ENCODE data around the gene LGR6.

The LGR6 gene

GRCh38 chr1:202146279-202146678 lies 47.3 kb upstream of the LGR6 start:
- Histone ChIP-seq H3K27ac (ENCODE audit: low read depth, low read length) (no peak overlapping the region), H3K14ac (ENCODE audit: low read length) (no peak overlapping the region), H3K27me3 (ENCODE audit: insufficient read depth, low read length) (no peaks in the 10 kb centered on the region), H4K91ac (ENCODE audit: low read depth, low read length) (no peak overlapping the region), H2BK120ac (ENCODE audit: insufficient read depth, low read length, poor library complexity) (no peak overlapping the region), H3K36me3 (ENCODE audit: control insufficient read depth in 1 of 2, insufficient read depth in 2 of 2, low read length in 2 of 2) (no peaks in the 10 kb centered on the region), H3K4me3 (ENCODE audit: low read depth, low read length) (no peak overlapping the region), H4K12ac (ENCODE audit: low read depth, low read length) (no peak overlapping the region), H3K18ac (ENCODE audit: low read length) (no peak overlapping the region), H2BK5ac (ENCODE audit: low read depth, low read length, poor library complexity) (no peak overlapping the region), H3K9me3 (ENCODE audit: insufficient read depth, low read depth, low read length) (no peaks in the 10 kb centered on the region), H2BK12ac (ENCODE audit: low read length) (no peak overlapping the region), H2AFZ (ENCODE audit: insufficient read depth, low read length, poor library complexity) (no peak overlapping the region), H2AK5ac (ENCODE audit: low read length) (no peak overlapping the region), H3K4me2 (ENCODE audit: low read length) (no peak overlapping the region), H3K79me1 (ENCODE audit: low read length) (peaks cover 16% of the 10 kb centered on the region), H3K79me2 (ENCODE audit: control insufficient read depth, insufficient read depth, low read length, poor library complexity) (peaks cover 13% of the 10 kb centered on the region), H3K23ac (ENCODE audit: low read length) (no peak overlapping the region), H3K9ac (ENCODE audit: low read length) (no peak overlapping the region), H3K4ac (ENCODE audit: low read depth, low read length) (no peak overlapping the region), H4K8ac (ENCODE audit: low read depth, low read length) (no peak overlapping the region), H3K4me1 (ENCODE audit: control insufficient read depth in 1 of 2, insufficient read depth in 2 of 2, low read length in 2 of 2) (peaks cover 8 to 17% of the 10 kb centered on the region in 2 experiments)
- no CpG with 5 or more reads among the region's 5 CpGs for WGBS (ENCODE audit: extremely low coverage, insufficient coverage, insufficient read length)
- DNase-seq: no peak

- H3K27me3 ChIP-seq (ENCODE audit: insufficient read depth, low read length): no peaks in the 10 kb centered on the region
- H3K4me2 ChIP-seq (ENCODE audit: low read length): no peak overlapping the region
- H3K4ac ChIP-seq (ENCODE audit: low read depth, low read length): no peak overlapping the region
- no peak overlapping the region for H2AFZ ChIP-seq (ENCODE audit: insufficient read depth, low read length, poor library complexity)
- H2BK12ac ChIP-seq (ENCODE audit: low read length): no peak overlapping the region
- H2BK5ac ChIP-seq (ENCODE audit: low read depth, low read length, poor library complexity): no peak overlapping the region
- DNase-seq: no peak
- peaks cover 8 to 17% of the 10 kb centered on the region in 2 experiments for H3K4me1 ChIP-seq (ENCODE audit: control insufficient read depth in 1 of 2, insufficient read depth in 2 of 2, low read length in 2 of 2)
- H3K9me3 ChIP-seq (ENCODE audit: insufficient read depth, low read depth, low read length): no peaks in the 10 kb centered on the region
- no peak overlapping the region for H3K4me3 ChIP-seq (ENCODE audit: low read depth, low read length)
- H3K23ac ChIP-seq (ENCODE audit: low read length): no peak overlapping the region
- H4K8ac ChIP-seq (ENCODE audit: low read depth, low read length): no peak overlapping the region
- no peak overlapping the region for H3K9ac ChIP-seq (ENCODE audit: low read length)
- H3K79me1 ChIP-seq (ENCODE audit: low read length): peaks cover 16% of the 10 kb centered on the region
- H3K18ac ChIP-seq (ENCODE audit: low read length): no peak overlapping the region
- peaks cover 13% of the 10 kb centered on the region for H3K79me2 ChIP-seq (ENCODE audit: control insufficient read depth, insufficient read depth, low read length, poor library complexity)
- no peak overlapping the region for H4K91ac ChIP-seq (ENCODE audit: low read depth, low read length)
- H2BK120ac ChIP-seq (ENCODE audit: insufficient read depth, low read length, poor library complexity): no peak overlapping the region
- H3K27ac ChIP-seq (ENCODE audit: low read depth, low read length): no peak overlapping the region
- H3K14ac ChIP-seq (ENCODE audit: low read length): no peak overlapping the region
- H2AK5ac ChIP-seq (ENCODE audit: low read length): no peak overlapping the region
- H4K12ac ChIP-seq (ENCODE audit: low read depth, low read length): no peak overlapping the region
- no CpG with 5 or more reads among the region's 3 CpGs for WGBS (ENCODE audit: extremely low coverage, insufficient coverage, insufficient read length)
- no peaks in the 10 kb centered on the region for H3K36me3 ChIP-seq (ENCODE audit: control insufficient read depth in 1 of 2, insufficient read depth in 2 of 2, low read length in 2 of 2)
Observed at GRCh38 chr1:202146993-202147392, 46.6 kb upstream of the LGR6 start.

GRCh38 chr1:202148391-202148790 lies 45.2 kb upstream of the LGR6 start:
- DNase-seq: no peak
- no peak overlapping the region for H2AFZ ChIP-seq (ENCODE audit: insufficient read depth, low read length, poor library complexity)
- no peak overlapping the region for H4K8ac ChIP-seq (ENCODE audit: low read depth, low read length)
- no peak overlapping the region for H3K18ac ChIP-seq (ENCODE audit: low read length)
- H3K9ac ChIP-seq (ENCODE audit: low read length): peak overlapping the region; percentile 2
- no peak overlapping the region for H3K27ac ChIP-seq (ENCODE audit: low read depth, low read length)
- H3K23ac ChIP-seq (ENCODE audit: low read length): no peak overlapping the region
- H3K79me2 ChIP-seq (ENCODE audit: control insufficient read depth, insufficient read depth, low read length, poor library complexity): peaks cover 13% of the 10 kb centered on the region
- no peak overlapping the region for H3K4me2 ChIP-seq (ENCODE audit: low read length)
- no peak overlapping the region for H4K12ac ChIP-seq (ENCODE audit: low read depth, low read length)
- H3K79me1 ChIP-seq (ENCODE audit: low read length): peaks cover 15% of the 10 kb centered on the region
- no peak overlapping the region for H3K14ac ChIP-seq (ENCODE audit: low read length)
- no peaks in the 10 kb centered on the region for H3K27me3 ChIP-seq (ENCODE audit: insufficient read depth, low read length)
- no peak overlapping the region for H3K4me3 ChIP-seq (ENCODE audit: low read depth, low read length)
- no peak overlapping the region for H4K91ac ChIP-seq (ENCODE audit: low read depth, low read length)
- no peak overlapping the region for H2BK5ac ChIP-seq (ENCODE audit: low read depth, low read length, poor library complexity)
- no peak overlapping the region for H2AK5ac ChIP-seq (ENCODE audit: low read length)
- H3K9me3 ChIP-seq (ENCODE audit: insufficient read depth, low read depth, low read length): no peaks in the 10 kb centered on the region
- no peak overlapping the region for H2BK12ac ChIP-seq (ENCODE audit: low read length)
- peaks cover 4 to 10% of the 10 kb centered on the region in 2 experiments for H3K4me1 ChIP-seq (ENCODE audit: control insufficient read depth in 1 of 2, insufficient read depth in 2 of 2, low read length in 2 of 2)
- H3K4ac ChIP-seq (ENCODE audit: low read depth, low read length): no peak overlapping the region
- no peaks in the 10 kb centered on the region for H3K36me3 ChIP-seq (ENCODE audit: control insufficient read depth in 1 of 2, insufficient read depth in 2 of 2, low read length in 2 of 2)
- no CpG with 5 or more reads among the region's 4 CpGs for WGBS (ENCODE audit: extremely low coverage, insufficient coverage, insufficient read length)
- no peak overlapping the region for H2BK120ac ChIP-seq (ENCODE audit: insufficient read depth, low read length, poor library complexity)

- H4K91ac ChIP-seq (ENCODE audit: low read depth, low read length): no peak overlapping the region
- no peak overlapping the region for H2BK120ac ChIP-seq (ENCODE audit: insufficient read depth, low read length, poor library complexity)
- H4K12ac ChIP-seq (ENCODE audit: low read depth, low read length): no peak overlapping the region
- no peak overlapping the region for H2BK12ac ChIP-seq (ENCODE audit: low read length)
- H3K14ac ChIP-seq (ENCODE audit: low read length): no peak overlapping the region
- H3K79me1 ChIP-seq (ENCODE audit: low read length): peaks cover 4% of the 10 kb centered on the region
- H3K9me3 ChIP-seq (ENCODE audit: insufficient read depth, low read depth, low read length): no peaks in the 10 kb centered on the region
- no peak overlapping the region for H2AFZ ChIP-seq (ENCODE audit: insufficient read depth, low read length, poor library complexity)
- H3K27me3 ChIP-seq (ENCODE audit: insufficient read depth, low read length): no peaks in the 10 kb centered on the region
- H3K27ac ChIP-seq (ENCODE audit: low read depth, low read length): no peak overlapping the region
- no peak overlapping the region for H3K18ac ChIP-seq (ENCODE audit: low read length)
- no peak overlapping the region for H2AK5ac ChIP-seq (ENCODE audit: low read length)
- no peak overlapping the region for H3K9ac ChIP-seq (ENCODE audit: low read length)
- no CpG with 5 or more reads among the region's 4 CpGs for WGBS (ENCODE audit: extremely low coverage, insufficient coverage, insufficient read length)
- H4K8ac ChIP-seq (ENCODE audit: low read depth, low read length): no peak overlapping the region
- H3K4me3 ChIP-seq (ENCODE audit: low read depth, low read length): no peak overlapping the region
- no peak overlapping the region for H3K4ac ChIP-seq (ENCODE audit: low read depth, low read length)
- no peaks in the 10 kb centered on the region for H3K36me3 ChIP-seq (ENCODE audit: control insufficient read depth in 1 of 2, insufficient read depth in 2 of 2, low read length in 2 of 2)
- H3K4me2 ChIP-seq (ENCODE audit: low read length): no peak overlapping the region
- H3K79me2 ChIP-seq (ENCODE audit: control insufficient read depth, insufficient read depth, low read length, poor library complexity): peaks cover 4% of the 10 kb centered on the region
- H3K4me1 ChIP-seq (ENCODE audit: control insufficient read depth in 1 of 2, insufficient read depth in 2 of 2, low read length in 2 of 2): peaks cover 0 to 5% of the 10 kb centered on the region in 2 experiments
- no peak for DNase-seq
- H3K23ac ChIP-seq (ENCODE audit: low read length): no peak overlapping the region
- no peak overlapping the region for H2BK5ac ChIP-seq (ENCODE audit: low read depth, low read length, poor library complexity)
Observed at GRCh38 chr1:202149566-202149965, 44.0 kb upstream of the LGR6 start.

All from trophoblast cell (in vitro differentiated cells and primary cell).